Smooth muscle cell (in vitro differentiated cells): ENCODE measurements around the gene COX20. TPM values are rescaled to one million over a fixed set of nuclear protein-coding genes. Genes with fewer than 3 reads are reported as not detected.
"Not testable (repeated sequence)": the region's sequence is repeated elsewhere in the genome, so short reads cannot be mapped to it uniquely, and the experiment has no call there.

Experiments
- DNase-seq: peaks from one replicate; lab custom pipeline; 2025; ENCODE audit not compliant: unreplicated experiment; lab: John Stamatoyannopoulos, UW
- H2AFZ ChIP-seq: fragments of 200-600 bp; sonication (generic); 2 replicates; pipeline ENCODE4 v1.6.0; 2016; ENCODE audit warnings: antibody characterized with exemption, low read depth, mild to moderate bottlenecking
- H3F3A ChIP-seq: fragments of 200-600 bp; sonication (generic); 2 replicates; pipeline ENCODE4 v1.6.0; 2017; ENCODE audit warnings: antibody characterized with exemption, low read depth
- H3K27ac ChIP-seq: fragments of 200-600 bp; sonication (generic); 2 replicates; pipeline ENCODE4 v1.5.1; 2016; ENCODE audit warnings: low read depth, mild to moderate bottlenecking
- H3K27me3 ChIP-seq: fragments of 200-600 bp; sonication (generic); 2 replicates; pipeline ENCODE4 v1.6.1; 2016; ENCODE audit warnings: low read depth, mild to moderate bottlenecking
- H3K36me3 ChIP-seq: fragments of 200-600 bp; sonication (generic); 2 replicates; pipeline ENCODE4 v1.5.1; 2016; ENCODE audit warnings: low read depth
- H3K4me1 ChIP-seq: fragments of 200-600 bp; sonication (generic); 2 replicates; pipeline ENCODE4 v1.5.1; 2016; ENCODE audit warnings: low read depth
- H3K4me2 ChIP-seq: fragments of 200-600 bp; sonication (generic); 2 replicates; pipeline ENCODE4 v1.6.0; 2016; ENCODE audit warnings: mild to moderate bottlenecking
- H3K4me3 ChIP-seq: fragments of 200-600 bp; sonication (generic); 2 replicates; pipeline ENCODE4 v1.5.1; 2016; ENCODE audit warnings: mild to moderate bottlenecking
- H3K79me2 ChIP-seq: fragments of 200-600 bp; sonication (generic); 2 replicates; pipeline ENCODE4 v1.6.0; 2016; ENCODE audit warnings: low read depth, mild to moderate bottlenecking
- H3K9ac ChIP-seq: fragments of 200-600 bp; sonication (generic); 2 replicates; pipeline ENCODE4 v1.6.0; 2016; ENCODE audit warnings: low read depth
- H3K9me3 ChIP-seq: fragments of 200-600 bp; sonication (generic); replicated peaks from 2 replicates; pipeline ENCODE4 v1.5.1; 2016; ENCODE audit warnings: low read depth
- H4K20me1 ChIP-seq: fragments of 200-600 bp; sonication (generic); 2 replicates; pipeline ENCODE4 v1.6.0; 2016; ENCODE audit warnings: low read depth
- CTCF ChIP-seq: fragments of 200-600 bp; sonication (generic); IDR thresholded peaks from 2 replicates; pipeline ENCODE4 v1.5.1; 2017; ENCODE audit warnings: borderline replicate concordance, mild to moderate bottlenecking, antibody characterized with exemption; ENCODE audit not compliant: insufficient read depth, poor library complexity, severe bottlenecking
- WGBS: methylation state at CpG from one replicate; pipeline ENCODE4 v1.1.7; 2016; ENCODE audit warnings: low lambda C conversion rate; 5-methylcytosine and 5-hydroxymethylcytosine counted together
- polyA plus RNA-seq: library from polyadenylated mRNA; unstranded; fragments of >200 nt; fragmentation: Nextera tagmentation; extraction: Ambion mirVana; gene quantifications from 2 replicates; pipeline ENCODE4 v1.2.1, GENCODE V29; 2016
- total RNA-seq: library from RNA; depleted of rRNA; stranded (reverse); fragments of >200 nt; gene quantifications from 2 replicates; pipeline ENCODE4 v1.2.3, GENCODE V29; 2014

The COX20 gene
- total and polyA plus RNA-seq, 2 experiments from 2014 or later, result 11.1 to 37.2 TPM

- H3K79me2 ChIP-seq, result no peaks in the 10 kb centered on the region
- no peaks in the 10 kb centered on the region for H3K36me3 ChIP-seq
- no peak overlapping the region for H3K9ac ChIP-seq
- H4K20me1 ChIP-seq, result no peaks in the 10 kb centered on the region
- no peaks in the 10 kb centered on the region for H3F3A ChIP-seq
- H2AFZ ChIP-seq, result no peak overlapping the region
- peaks cover 7% of the 10 kb centered on the region for H3K4me1 ChIP-seq
- DNase-seq, result no peak
- no peaks in the 10 kb centered on the region for H3K27me3 ChIP-seq
- WGBS, result 82% methylated on average over 4 of the region's 4 CpGs
- no peak overlapping the region for H3K4me2 ChIP-seq
- no peak for TF ChIP-seq CTCF
- no peaks in the 10 kb centered on the region for H3K9me3 ChIP-seq
- H3K27ac ChIP-seq, result no peak overlapping the region
- H3K4me3 ChIP-seq, result no peak overlapping the region
Measured at GRCh38 chr1:244789731-244790130, 45.7 kb upstream of the COX20 start.

DNA sequence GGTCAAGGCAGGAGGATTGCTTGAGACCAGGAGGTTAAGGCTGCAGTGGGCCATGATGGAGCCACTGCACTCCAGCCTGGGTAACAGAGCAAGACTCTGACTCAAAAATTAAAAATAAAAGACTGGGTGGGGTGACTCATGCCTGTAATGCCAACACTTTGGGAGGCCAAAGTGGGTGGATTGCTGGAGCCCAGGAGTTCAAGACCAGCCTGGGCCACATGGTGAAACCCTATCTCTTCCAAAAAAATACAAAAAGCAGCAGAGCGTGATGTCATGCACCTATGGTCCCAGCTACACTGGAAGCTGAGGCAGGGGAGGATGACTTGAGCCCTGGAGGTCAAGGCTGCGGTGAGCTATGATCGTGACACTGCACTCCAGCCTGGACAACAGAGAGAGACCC, 44.4 kb upstream of the COX20 start:
- no peak for DNase-seq
- Histone ChIP-seq H3K27me3 (no peaks in the 10 kb centered on the region), H3K79me2 (no peaks in the 10 kb centered on the region), H3K4me1 (peaks cover 7% of the 10 kb centered on the region), H3K4me2 (no peak overlapping the region), H3K36me3 (no peaks in the 10 kb centered on the region), H3K4me3 (no peak overlapping the region), H3K9me3 (no peaks in the 10 kb centered on the region), H4K20me1 (no peaks in the 10 kb centered on the region), H2AFZ (no peak overlapping the region), H3K27ac (no peak overlapping the region), H3K9ac (no peak overlapping the region), H3F3A (no peaks in the 10 kb centered on the region)
- TF ChIP-seq CTCF, result no peak
- 94% methylated on average over 3 of the region's 3 CpGs for WGBS

- 88% methylated on average over 5 of the region's 5 CpGs for WGBS
- Histone ChIP-seq H2AFZ (no peak overlapping the region), H3K4me1 (peaks cover 7% of the 10 kb centered on the region), H3K27ac (no peak overlapping the region), H3K79me2 (no peaks in the 10 kb centered on the region), H3K4me2 (no peak overlapping the region), H3K4me3 (no peak overlapping the region), H3K36me3 (no peaks in the 10 kb centered on the region), H3K27me3 (no peaks in the 10 kb centered on the region), H3F3A (no peaks in the 10 kb centered on the region), H3K9ac (no peak overlapping the region), H4K20me1 (no peaks in the 10 kb centered on the region), H3K9me3 (no peaks in the 10 kb centered on the region)
- TF ChIP-seq CTCF, result no peak
- no peak for DNase-seq
Measured at GRCh38 chr1:244792188-244792850, 43.1 kb upstream of the COX20 start.

- H3K27me3 ChIP-seq, result no peaks in the 10 kb centered on the region
- H3K4me2 ChIP-seq, result no peak overlapping the region
- no peak overlapping the region for H3K27ac ChIP-seq
- no peaks in the 10 kb centered on the region for H3K36me3 ChIP-seq
- no peaks in the 10 kb centered on the region for H3F3A ChIP-seq
- no peak overlapping the region for H3K9ac ChIP-seq
- H3K4me3 ChIP-seq, result no peak overlapping the region
- H2AFZ ChIP-seq, result no peak overlapping the region
- H3K9me3 ChIP-seq, result no peaks in the 10 kb centered on the region
- 95% methylated on average over 7 of the region's 9 CpGs for WGBS
- peaks cover 7% of the 10 kb centered on the region for H3K4me1 ChIP-seq
- H4K20me1 ChIP-seq, result no peaks in the 10 kb centered on the region
- DNase-seq, result no peak
- TF ChIP-seq CTCF, result no peak
- H3K79me2 ChIP-seq, result no peaks in the 10 kb centered on the region
Measured at GRCh38 chr1:244794071-244794470, 41.4 kb upstream of the COX20 start.

- not testable (repeated sequence) for H3K79me2 ChIP-seq, H3K4me1 ChIP-seq, H4K20me1 ChIP-seq, H3F3A ChIP-seq, H3K4me2 ChIP-seq, H3K36me3 ChIP-seq, DNase-seq, H3K27me3 ChIP-seq, H3K4me3 ChIP-seq, H3K27ac ChIP-seq, H3K9ac ChIP-seq, H3K9me3 ChIP-seq, H2AFZ ChIP-seq
- 86% methylated on average over 6 of the region's 6 CpGs for WGBS
Measured at GRCh38 chr1:244794516-244794915, 40.9 kb upstream of the COX20 start.
